WTC11 (cell line): Measurements from ENCODE around the gene CAMK1. TPM values are rescaled to one million over a fixed set of nuclear protein-coding genes. Genes with fewer than 3 reads are reported as not detected.

ENCODE experiments used
- ATAC-seq: fragments of 200-7000 bp; cut with Tn5 transposase; 2 replicates; pipeline ENCODE4 v1.10.0; 2021; ENCODE audit warnings: mild to moderate bottlenecking, moderate library complexity
- CTCF ChIA-PET: fragments of 300-600 bp; sonication (Branson Sonifier 250); formaldehyde crosslinking; loops from one replicate; lab custom pipeline; 2021; ENCODE audit warnings: antibody characterized with exemption; lab: Charles Lee
- POLR2A ChIA-PET: fragments of 350-600 bp; sonication (Branson Sonifier 250); formaldehyde crosslinking; loops from one replicate; lab custom pipeline; 2021; ENCODE audit warnings: antibody characterized with exemption; lab: Charles Lee
- DNase-seq: peaks from one replicate; pipeline ENCODE4 v3.0.0; 2021; ENCODE audit warnings: low spot score
- H3K27ac Mint-ChIP-seq: 2 replicates; pipeline ENCODE4 v1.8.0; 2021; ENCODE audit warnings: mixed read lengths
- H3K27me3 Mint-ChIP-seq: 2 replicates; pipeline ENCODE4 v1.8.0; 2021; ENCODE audit warnings: low read depth, mild to moderate bottlenecking, moderate library complexity, mixed read lengths
- H3K36me3 Mint-ChIP-seq: 2 replicates; pipeline ENCODE4 v1.8.0; 2021; ENCODE audit warnings: mixed read lengths
- H3K4me1 Mint-ChIP-seq: 2 replicates; pipeline ENCODE4 v1.8.0; 2022; ENCODE audit warnings: mixed read lengths
- H3K4me3 Mint-ChIP-seq: 2 replicates; pipeline ENCODE4 v1.8.0; 2021; ENCODE audit warnings: mild to moderate bottlenecking, moderate library complexity, mixed read lengths
- H3K9me3 Mint-ChIP-seq: 2 replicates; pipeline ENCODE4 v1.8.0; 2021; ENCODE audit warnings: mixed read lengths
- ATF1 ChIP-seq: sonication (generic); formaldehyde crosslinking; IDR thresholded peaks from 2 replicates; pipeline ENCODE4 v1.8.1; 2023; ENCODE audit warnings: mild to moderate bottlenecking, moderate library complexity, missing genetic modification reagents
- ATF2 ChIP-seq: sonication (generic); formaldehyde crosslinking; IDR thresholded peaks from 2 replicates; pipeline ENCODE4 v1.8.1; 2022; ENCODE audit warnings: low read depth, missing genetic modification reagents, borderline replicate concordance
- CTCF ChIP-seq: fragments of 200-600 bp; IDR thresholded peaks from 2 replicates; pipeline ENCODE4 v1.8.0; 2022; ENCODE audit warnings: antibody characterized with exemption
- EMX1 ChIP-seq: fragments of 250-450 bp; sonication (Bioruptor Pico); IDR thresholded peaks from 2 replicates; pipeline ENCODE4 v1.8.0; 2021; ENCODE audit warnings: mild to moderate bottlenecking
- FOXK1 ChIP-seq: sonication (generic); formaldehyde crosslinking; IDR thresholded peaks from 2 replicates; pipeline ENCODE4 v1.8.0; 2022; ENCODE audit warnings: mild to moderate bottlenecking, moderate library complexity, missing genetic modification reagents
- GABPB1 ChIP-seq: sonication (generic); formaldehyde crosslinking; IDR thresholded peaks from 2 replicates; pipeline ENCODE4 v1.8.1; 2023; ENCODE audit warnings: mild to moderate bottlenecking, missing genetic modification reagents
- GRHL2 ChIP-seq: fragments of 250-450 bp; sonication (Bioruptor Pico); IDR thresholded peaks from 2 replicates; pipeline ENCODE4 v1.8.0; 2022; ENCODE audit warnings: mild to moderate bottlenecking, moderate library complexity; ENCODE audit not compliant: insufficient replicate concordance, severe bottlenecking
- HMGXB4 ChIP-seq: sonication (generic); formaldehyde crosslinking; IDR thresholded peaks from 2 replicates; pipeline ENCODE4 v1.8.1; 2023; ENCODE audit warnings: mild to moderate bottlenecking, moderate library complexity, missing genetic modification reagents
- IRF2 ChIP-seq: sonication (generic); formaldehyde crosslinking; IDR thresholded peaks from 2 replicates; pipeline ENCODE4 v1.8.0; 2022; ENCODE audit warnings: low read depth, missing genetic modification reagents, borderline replicate concordance
- JAZF1 ChIP-seq: fragments of 250-450 bp; sonication (Bioruptor Pico); IDR thresholded peaks from 2 replicates; pipeline ENCODE4 v1.9.0; 2021; ENCODE audit warnings: moderate library complexity, mild to moderate bottlenecking, inconsistent platforms
- JUN ChIP-seq: sonication (generic); formaldehyde crosslinking; IDR thresholded peaks from 2 replicates; pipeline ENCODE4 v1.8.0; 2023; ENCODE audit warnings: mild to moderate bottlenecking, missing genetic modification reagents
- MYBL2 ChIP-seq: sonication (generic); formaldehyde crosslinking; IDR thresholded peaks from 2 replicates; pipeline ENCODE4 v1.8.1; 2023; ENCODE audit warnings: mild to moderate bottlenecking, moderate library complexity, missing genetic modification reagents
- RORB ChIP-seq: fragments of 250-450 bp; sonication (Bioruptor Pico); IDR thresholded peaks from 2 replicates; pipeline ENCODE4 v1.9.0; 2021; ENCODE audit warnings: mild to moderate bottlenecking
- SMAD3 ChIP-seq: sonication (generic); formaldehyde crosslinking; IDR thresholded peaks from 2 replicates; pipeline ENCODE4 v1.8.0; 2022; ENCODE audit warnings: missing genetic modification reagents, mild to moderate bottlenecking, borderline replicate concordance
- SOX15 ChIP-seq: fragments of 250-450 bp; sonication (Bioruptor Pico); IDR thresholded peaks from 2 replicates; pipeline ENCODE4 v1.9.0; 2021; ENCODE audit warnings: mild to moderate bottlenecking
- SP1 ChIP-seq: sonication (generic); formaldehyde crosslinking; conservative IDR thresholded peaks from 2 replicates; pipeline ENCODE4 v1.8.1; 2022; ENCODE audit warnings: missing genetic modification reagents
- TEAD1 ChIP-seq: sonication (generic); formaldehyde crosslinking; IDR thresholded peaks from 2 replicates; pipeline ENCODE4 v1.8.0; 2022; ENCODE audit warnings: mild to moderate bottlenecking, missing genetic modification reagents
- USF1 ChIP-seq: sonication (generic); formaldehyde crosslinking; IDR thresholded peaks from 2 replicates; pipeline ENCODE4 v1.8.0; 2022; ENCODE audit warnings: mild to moderate bottlenecking, missing genetic modification reagents
- ZMAT4 ChIP-seq: fragments of 250-450 bp; sonication (Bioruptor Pico); IDR thresholded peaks from 2 replicates; pipeline ENCODE4 v1.9.0; 2021; ENCODE audit warnings: mild to moderate bottlenecking
- ZNF138 ChIP-seq: sonication (generic); formaldehyde crosslinking; conservative IDR thresholded peaks from 2 replicates; pipeline ENCODE4 v1.8.1; 2022; ENCODE audit warnings: mild to moderate bottlenecking, moderate library complexity, missing genetic modification reagents
- ZNF219 ChIP-seq: sonication (generic); formaldehyde crosslinking; IDR thresholded peaks from 2 replicates; pipeline ENCODE4 v1.8.0; 2023; ENCODE audit warnings: missing genetic modification reagents, mild to moderate bottlenecking, borderline replicate concordance
- ZNF232 ChIP-seq: sonication (generic); formaldehyde crosslinking; IDR thresholded peaks from 2 replicates; pipeline ENCODE4 v1.8.0; 2022; ENCODE audit warnings: mild to moderate bottlenecking, missing genetic modification reagents
- ZNF425 ChIP-seq: fragments of 250-450 bp; sonication (Bioruptor Pico); conservative IDR thresholded peaks from 2 replicates; pipeline ENCODE4 v1.9.0; 2021; ENCODE audit warnings: mild to moderate bottlenecking
- ZNF512 ChIP-seq: sonication (generic); formaldehyde crosslinking; IDR thresholded peaks from 2 replicates; pipeline ENCODE4 v1.8.1; 2022; ENCODE audit warnings: missing genetic modification reagents, borderline replicate concordance
- ZNF671 ChIP-seq: fragments of 250-450 bp; sonication (Bioruptor Pico); IDR thresholded peaks from 2 replicates; pipeline ENCODE4 v1.8.0; 2021; ENCODE audit warnings: mild to moderate bottlenecking
- total RNA-seq: library from RNA; stranded (reverse); gene quantifications from 3 replicates; pipeline ENCODE4 v1.2.3, GENCODE V29; 2021

CAMK1 gene
- total RNA-seq, 1 experiment from 2014 or later: 3.1 TPM

GRCh38 chr3:9743548-9743947, 26.2 kb downstream of the CAMK1 start:
- POLR2A ChIA-PET: no interaction called here

GRCh38 chr3:9742560-9742959, 27.2 kb downstream of the CAMK1 start:
- DNase-seq: no peak
- Mint-ChIP-seq H3K4me3 (no peak overlapping the region), H3K4me1 (no peaks in the 10 kb centered on the region), H3K27me3 (no peaks in the 10 kb centered on the region), H3K9me3 (no peaks in the 10 kb centered on the region), H3K36me3 (peaks cover 82% of the 10 kb centered on the region), H3K27ac (no peak overlapping the region)
- CTCF ChIA-PET: interaction anchor here (1.0 to 1.7 kb wide), 2 partner anchors 16 to 242 kb away, joined by 5 read pairs; no protein-coding TSS in a partner anchor
- POLR2A ChIA-PET: interaction anchor here (0.6 kb wide), 1 partner anchor 297 kb away, joined by 5 read pairs; no protein-coding TSS in a partner anchor
- no peak for ATAC-seq
- TF ChIP-seq SOX15: no peak
- TF ChIP-seq GABPB1 (CRISPR knock-in tag): no peak
- no peak for TF ChIP-seq USF1
- no peak for TF ChIP-seq ATF1 (CRISPR knock-in tag)

More at GRCh38 chr3:9743548-9743947, 26.2 kb downstream of the CAMK1 start:
- no peak for DNase-seq
- no peak for ATAC-seq
- Mint-ChIP-seq H3K4me3 (no peak overlapping the region), H3K4me1 (no peaks in the 10 kb centered on the region), H3K9me3 (no peaks in the 10 kb centered on the region), H3K27me3 (no peaks in the 10 kb centered on the region), H3K27ac (no peak overlapping the region), H3K36me3 (peaks cover 81% of the 10 kb centered on the region)
- CTCF ChIA-PET: interaction anchor here (0.6 kb wide), 1 partner anchor 17 kb away, joined by 3 read pairs; no protein-coding TSS in a partner anchor
- TF ChIP-seq ZNF671: no peak
- TF ChIP-seq JAZF1 (CRISPR knock-in tag): no peak
- TF ChIP-seq SMAD3 (CRISPR knock-in tag): no peak
- TF ChIP-seq GRHL2 (CRISPR knock-in tag): no peak
- TF ChIP-seq RORB (CRISPR knock-in tag): no peak
- TF ChIP-seq IRF2: no peak
- TF ChIP-seq SP1 (CRISPR knock-in tag): no peak
- TF ChIP-seq JUN (CRISPR knock-in tag): no peak
- no peak for TF ChIP-seq CTCF
- TF ChIP-seq EMX1 (CRISPR knock-in tag): no peak
- TF ChIP-seq HMGXB4 (CRISPR knock-in tag): no peak
- no peak for TF ChIP-seq ZNF512
- no peak for TF ChIP-seq ZNF219 (CRISPR knock-in tag)
- no peak for TF ChIP-seq MYBL2 (CRISPR knock-in tag)
- no peak for TF ChIP-seq FOXK1

- ATAC-seq: no peak
- Mint-ChIP-seq H3K4me3 (no peak overlapping the region), H3K27me3 (no peaks in the 10 kb centered on the region), H3K4me1 (no peaks in the 10 kb centered on the region), H3K9me3 (no peaks in the 10 kb centered on the region), H3K36me3 (peaks cover 82% of the 10 kb centered on the region), H3K27ac (no peak overlapping the region)
- DNase-seq: no peak
- POLR2A ChIA-PET: no interaction called here
- CTCF ChIA-PET: interaction anchor here (0.9 kb wide), 1 partner anchor 12 kb away, joined by 3 read pairs; no protein-coding TSS in a partner anchor
- no peak for TF ChIP-seq ZMAT4 (CRISPR knock-in tag)
- TF ChIP-seq TEAD1 (CRISPR knock-in tag): no peak
- TF ChIP-seq ATF2: no peak
- TF ChIP-seq ZNF425 (CRISPR knock-in tag): no peak
- no peak for TF ChIP-seq ZNF232 (CRISPR knock-in tag)
- no peak for TF ChIP-seq IRF2
- no peak for TF ChIP-seq ZNF138 (CRISPR knock-in tag)
- TF ChIP-seq SOX15: no peak
These were observed 30.6 kb downstream of the CAMK1 start for GRCh38 chr3:9739181-9739580.
